SU-DHL-6 (cell line): ENCODE measurements around the gene RBKS.

Source experiments
- H2AFZ ChIP-seq: fragments of 200-600 bp; sonication (generic); 2 replicates; pipeline ENCODE4 v1.6.1; 2014; ENCODE audit warnings: low read depth, mild to moderate bottlenecking, moderate library complexity, mixed read lengths, antibody characterized with exemption, low read length; ENCODE audit not compliant: severe bottlenecking
- H3F3A ChIP-seq: fragments of 200-600 bp; shearing (Covaris generic); 2 replicates; pipeline ENCODE4 v1.6.0; 2016; ENCODE audit warnings: antibody characterized with exemption, mild to moderate bottlenecking; ENCODE audit not compliant: insufficient read depth
- H3K27ac ChIP-seq: fragments of 200-600 bp; sonication (generic); 2 replicates; pipeline ENCODE4 v1.5.1; 2016; ENCODE audit warnings: low read depth, mild to moderate bottlenecking, low read length, moderate library complexity, mixed read lengths
- H3K27me3 ChIP-seq: fragments of 200-600 bp; sonication (generic), shearing (Covaris generic); 2 replicates; pipeline ENCODE4 v1.6.0; 2014; ENCODE audit warnings: mild to moderate bottlenecking, low read length
- H3K36me3 ChIP-seq: fragments of 200-600 bp; sonication (generic); 2 replicates; pipeline ENCODE4 v1.6.1; 2014; ENCODE audit warnings: mild to moderate bottlenecking, low read length, mixed read lengths
- H3K4me2 ChIP-seq: fragments of 300-600, 200-600 bp; shearing (Covaris generic), sonication (generic); 2 replicates; pipeline ENCODE4 v1.6.0; 2014; ENCODE audit warnings: low read length, low read depth, mild to moderate bottlenecking; ENCODE audit not compliant: poor library complexity, severe bottlenecking
- H3K4me3 ChIP-seq: fragments of 200-600 bp; sonication (generic); 2 replicates; pipeline ENCODE4 v1.5.1; 2014; ENCODE audit warnings: antibody characterized with exemption, low read length, mild to moderate bottlenecking, mixed read lengths; ENCODE audit not compliant: insufficient read depth, poor library complexity, severe bottlenecking
- H3K79me2 ChIP-seq: fragments of 200-600 bp; sonication (generic); 2 replicates; pipeline ENCODE4 v1.6.1; 2014; ENCODE audit warnings: mild to moderate bottlenecking, low read length, moderate library complexity; ENCODE audit not compliant: insufficient read depth
- H3K9ac ChIP-seq: fragments of 200-600 bp; sonication (generic); 2 replicates; pipeline ENCODE4 v1.7.0; 2014; ENCODE audit warnings: mild to moderate bottlenecking, low read length
- H3K9me2 ChIP-seq: fragments of 200-600 bp; sonication (generic); replicated peaks from 2 replicates; pipeline ENCODE4 v1.6.1; 2014; ENCODE audit warnings: low read length; ENCODE audit not compliant: insufficient read depth
- H3K9me3 ChIP-seq: fragments of 200-600 bp; sonication (generic); 2 replicates; pipeline ENCODE4 v1.6.1; 2014; ENCODE audit warnings: low read length, mixed read lengths; ENCODE audit not compliant: insufficient read depth
- H4K20me1 ChIP-seq: fragments of 200-600 bp; sonication (generic); 2 replicates; pipeline ENCODE4 v1.6.1; 2014; ENCODE audit warnings: low read depth, mild to moderate bottlenecking, antibody characterized with exemption, low read length, moderate library complexity, mixed read lengths
- CTCF ChIP-seq: fragments of 200-600 bp; sonication (generic); IDR thresholded peaks from one replicate; pipeline ENCODE4 v1.5.1; 2017; ENCODE audit warnings: antibody characterized with exemption, mild to moderate bottlenecking, low read length, moderate library complexity; ENCODE audit not compliant: insufficient read depth, poor library complexity, severe bottlenecking
- EZH2phosphoT487 ChIP-seq: fragments of 200-600 bp; sonication (generic), shearing (Covaris generic); conservative IDR thresholded peaks from 2 replicates; pipeline ENCODE4 v1.6.1; 2018; ENCODE audit warnings: mild to moderate bottlenecking, antibody characterized with exemption, low read length, moderate library complexity, mixed read lengths

The RBKS gene

DNA sequence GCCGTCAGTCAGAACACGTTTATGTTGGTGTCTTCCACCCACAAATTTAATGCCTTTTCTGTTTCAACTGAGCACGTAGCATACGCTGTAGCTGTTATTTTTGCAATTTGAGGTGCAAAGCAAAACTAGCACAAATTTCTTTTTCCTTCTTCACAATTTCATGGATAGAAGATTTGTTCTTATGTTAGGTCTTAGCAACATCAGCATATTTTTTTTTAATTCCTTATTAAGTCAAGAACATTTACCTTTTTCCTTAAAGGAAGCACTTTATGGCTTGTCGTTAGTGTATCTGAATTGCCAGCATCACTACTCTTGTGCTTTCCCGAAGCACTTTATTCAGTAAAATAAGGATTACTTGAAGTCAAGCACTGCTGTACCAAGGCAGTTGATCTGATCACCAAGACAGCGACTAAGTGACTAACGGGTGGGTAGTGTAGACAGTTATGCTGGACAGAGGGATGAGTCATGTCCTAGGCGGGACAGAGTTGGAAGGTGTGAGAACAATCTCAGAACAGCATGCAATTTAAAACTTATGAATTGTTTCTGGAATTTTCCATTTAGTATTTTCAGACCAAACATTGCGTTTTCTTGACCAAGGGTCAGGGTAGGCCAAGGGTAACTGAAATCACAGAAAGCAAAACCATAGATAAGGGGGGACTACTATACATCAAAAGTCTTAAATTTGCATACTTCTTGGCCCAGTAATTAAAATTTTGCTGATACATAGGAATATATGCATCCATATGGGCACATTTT, 13.6 kb upstream of the RBKS start:
- no peaks in the 10 kb centered on the region for H4K20me1 ChIP-seq
- H3K27me3 ChIP-seq = no peaks in the 10 kb centered on the region
- no peaks in the 10 kb centered on the region for H3F3A ChIP-seq
- no peaks in the 10 kb centered on the region for H3K9me2 ChIP-seq
- no peaks in the 10 kb centered on the region for H3K9me3 ChIP-seq
- H2AFZ ChIP-seq = no peak overlapping the region
- H3K27ac ChIP-seq = no peak overlapping the region
- H3K9ac ChIP-seq = no peak overlapping the region
- H3K79me2 ChIP-seq = peaks cover 14% of the 10 kb centered on the region
- H3K4me3 ChIP-seq = no peak overlapping the region
- no peak overlapping the region for H3K4me2 ChIP-seq
- no peak for TF ChIP-seq EZH2phosphoT487
- TF ChIP-seq CTCF = no peak
- peaks cover 10% of the 10 kb centered on the region; the same call in 1 of the 2 replicates for H3K36me3 ChIP-seq

- no peak overlapping the region for H3K4me2 ChIP-seq
- H3F3A ChIP-seq = no peaks in the 10 kb centered on the region
- no peak overlapping the region for H2AFZ ChIP-seq
- H3K36me3 ChIP-seq = peaks cover 10% of the 10 kb centered on the region; the same call in 1 of the 2 replicates
- no peaks in the 10 kb centered on the region for H4K20me1 ChIP-seq
- no peak overlapping the region for H3K27ac ChIP-seq
- H3K27me3 ChIP-seq = no peaks in the 10 kb centered on the region
- H3K4me3 ChIP-seq = no peak overlapping the region
- no peaks in the 10 kb centered on the region for H3K9me2 ChIP-seq
- H3K79me2 ChIP-seq = peaks cover 14% of the 10 kb centered on the region
- TF ChIP-seq CTCF (no peak), EZH2phosphoT487 (no peak)
- no peak overlapping the region for H3K9ac ChIP-seq
- H3K9me3 ChIP-seq = no peaks in the 10 kb centered on the region
Measured at GRCh38 chr2:27903018-27903417, 12.8 kb upstream of the RBKS start.

DNA sequence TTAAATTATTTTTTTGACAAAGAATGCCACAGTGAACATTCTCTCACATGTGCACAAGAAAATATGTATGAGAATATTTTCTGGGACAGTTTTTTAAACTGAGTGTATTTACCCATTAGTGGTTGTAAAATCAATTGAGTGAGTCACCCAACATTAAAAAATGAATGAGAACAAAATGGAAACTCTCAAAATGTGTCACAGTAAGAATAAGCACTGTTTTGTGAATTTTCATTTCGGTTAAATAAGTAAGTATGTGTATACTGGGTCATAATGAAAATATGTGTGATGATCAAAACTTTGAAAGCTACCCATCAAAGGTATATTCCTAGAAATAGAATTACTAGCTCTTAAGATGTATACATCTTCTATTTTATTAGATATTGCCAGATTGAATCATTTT, 11.9 kb upstream of the RBKS start:
- H4K20me1 ChIP-seq = no peaks in the 10 kb centered on the region
- H3K9me3 ChIP-seq = no peaks in the 10 kb centered on the region
- H3K4me3 ChIP-seq = no peak overlapping the region
- no peak overlapping the region for H3K27ac ChIP-seq
- no peaks in the 10 kb centered on the region for H3K9me2 ChIP-seq
- peaks cover 13% of the 10 kb centered on the region for H3K79me2 ChIP-seq
- no peak overlapping the region for H3K4me2 ChIP-seq
- no peaks in the 10 kb centered on the region for H3F3A ChIP-seq
- no peak for TF ChIP-seq CTCF
- peaks cover 10% of the 10 kb centered on the region; the same call in 1 of the 2 replicates for H3K36me3 ChIP-seq
- no peak overlapping the region for H3K9ac ChIP-seq
- no peaks in the 10 kb centered on the region for H3K27me3 ChIP-seq
- no peak overlapping the region for H2AFZ ChIP-seq
